ENCODE data around the gene ARF1. TPM values are rescaled to one million over a fixed set of nuclear protein-coding genes. Genes with fewer than 3 reads are reported as not detected.

Gene ARF1
- total and polyA plus RNA-seq, 2 donors (not counting 1 experiment from before 2014, with no cell fraction given) = 193 to 389 TPM

DNA sequence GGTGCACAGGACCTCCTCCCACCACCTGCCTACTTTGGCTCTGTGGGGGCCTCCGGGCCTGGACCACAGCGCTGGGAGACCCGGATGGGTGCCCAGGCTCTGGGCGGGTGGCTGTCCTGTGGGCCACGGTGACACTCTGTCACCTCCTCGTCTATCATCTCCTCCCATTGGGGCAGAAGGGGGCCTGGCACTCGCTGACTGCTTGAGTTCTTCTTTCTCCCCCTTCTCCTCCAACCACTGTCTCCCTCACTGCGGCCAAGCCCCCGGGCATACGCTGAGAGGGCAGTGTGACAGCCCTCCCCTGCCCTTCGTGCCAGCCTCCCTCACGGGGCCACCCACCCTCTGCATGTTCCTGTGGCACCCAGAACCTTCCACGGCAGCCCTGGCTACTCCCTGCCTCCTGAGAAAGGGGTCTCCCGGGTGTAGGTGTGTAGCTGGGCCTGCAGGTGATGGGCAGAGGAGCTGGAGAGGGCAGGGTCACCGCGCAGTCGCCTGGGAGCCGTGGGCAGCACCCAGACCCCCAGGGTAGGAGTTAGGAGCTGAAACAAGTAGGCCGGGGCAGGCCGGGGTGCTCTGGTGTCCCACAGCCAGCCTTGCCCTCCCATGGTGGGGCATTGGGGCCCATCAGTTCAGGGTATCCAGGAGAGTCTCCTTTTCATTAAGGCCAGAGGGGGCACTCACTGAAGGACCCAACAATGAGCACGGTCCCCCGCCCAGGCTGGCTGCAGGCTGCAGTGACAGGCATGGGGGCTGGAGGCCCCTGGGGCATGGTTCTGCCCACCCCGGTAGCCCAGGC, 9.2 kb upstream of the ARF1 start:
- CTCF ChIA-PET = no interaction called here
- no peak overlapping the region for H3K4me3 Mint-ChIP-seq
- no peak for ATAC-seq (ENCODE audit: low read depth)

More for the DNA sequence above, 9.2 kb upstream of the ARF1 start:
- POLR2A ChIA-PET = no interaction called here
- Mint-ChIP-seq H3K27me3 (no peaks in the 10 kb centered on the region), H3K9me3 (ENCODE audit: insufficient read depth) (no peaks in the 10 kb centered on the region), H3K27ac (no peak overlapping the region), H3K4me1 (peaks cover 4% of the 10 kb centered on the region)
- intact Hi-C loops (cut with micrococcal nuclease) = no loop called here
- Histone ChIP-seq H3K27ac (ENCODE audit: low read length in 2 of 2) (no peak overlapping the region), H3K79me2 (ENCODE audit: control insufficient read depth, insufficient read depth, low read length) (no peaks in the 10 kb centered on the region), H3K9me3 (ENCODE audit: control extremely low read depth in 1 of 3, control insufficient read depth in 2 of 3, insufficient read depth in 1 of 3, low read length in 2 of 3) (no peaks in the 10 kb centered on the region), H3K4me1 (ENCODE audit: control insufficient read depth in 2 of 2, insufficient read depth in 2 of 2, low read length in 2 of 2) (no peaks in the 10 kb centered on the region), H3K27me3 (replicated peaks in 1 of 4; ENCODE audit: control extremely low read depth in 1 of 4, control insufficient read depth in 3 of 4, insufficient read depth in 4 of 4, low read length in 3 of 4) (peaks cover 0 to 14% (median 3%) of the 10 kb centered on the region in 4 experiments), H3K4me2 (replicated peaks; ENCODE audit: low read depth, low read length, poor library complexity, severe bottlenecking) (no peak overlapping the region), H3K4me3 (ENCODE audit: control extremely low read depth in 1 of 5, extremely low read depth in 1 of 5, insufficient read depth in 1 of 5, low read depth in 2 of 5, low read length in 4 of 5) (no peak overlapping the region), H3K9ac (ENCODE audit: low read length) (no peak overlapping the region), H3K36me3 (replicated peaks in 1 of 2; ENCODE audit: control extremely low read depth in 1 of 2, control insufficient read depth in 1 of 2, extremely low read depth in 1 of 2, insufficient read depth in 2 of 2, low read length in 1 of 2) (no peaks in the 10 kb centered on the region), H4K20me1 (ENCODE audit: control insufficient read depth, insufficient read depth, low read length, poor library complexity, severe bottlenecking) (peaks cover 12% of the 10 kb centered on the region), H2AFZ (ENCODE audit: insufficient read depth, low read depth, low read length, poor library complexity, severe bottlenecking) (no peak overlapping the region)
- DNase-seq = no peak
- 65% methylated on average over 23 of the region's 23 CpGs for WGBS (ENCODE audit: insufficient coverage)
- no peak for TF ChIP-seq EZH2 (IDR thresholded peaks at IDR 0.05; ENCODE audit: borderline replicate concordance, insufficient read depth, low read depth, low read length, poor library complexity, severe bottlenecking)
- TF ChIP-seq, protein P1, sequence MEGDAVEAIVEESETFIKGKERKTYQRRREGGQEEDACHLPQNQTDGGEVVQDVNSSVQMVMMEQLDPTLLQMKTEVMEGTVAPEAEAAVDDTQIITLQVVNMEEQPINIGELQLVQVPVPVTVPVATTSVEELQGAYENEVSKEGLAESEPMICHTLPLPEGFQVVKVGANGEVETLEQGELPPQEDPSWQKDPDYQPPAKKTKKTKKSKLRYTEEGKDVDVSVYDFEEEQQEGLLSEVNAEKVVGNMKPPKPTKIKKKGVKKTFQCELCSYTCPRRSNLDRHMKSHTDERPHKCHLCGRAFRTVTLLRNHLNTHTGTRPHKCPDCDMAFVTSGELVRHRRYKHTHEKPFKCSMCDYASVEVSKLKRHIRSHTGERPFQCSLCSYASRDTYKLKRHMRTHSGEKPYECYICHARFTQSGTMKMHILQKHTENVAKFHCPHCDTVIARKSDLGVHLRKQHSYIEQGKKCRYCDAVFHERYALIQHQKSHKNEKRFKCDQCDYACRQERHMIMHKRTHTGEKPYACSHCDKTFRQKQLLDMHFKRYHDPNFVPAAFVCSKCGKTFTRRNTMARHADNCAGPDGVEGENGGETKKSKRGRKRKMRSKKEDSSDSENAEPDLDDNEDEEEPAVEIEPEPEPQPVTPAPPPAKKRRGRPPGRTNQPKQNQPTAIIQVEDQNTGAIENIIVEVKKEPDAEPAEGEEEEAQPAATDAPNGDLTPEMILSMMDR (IDR thresholded peaks at IDR 0.05) = no peak

Data from B cell (primary cell).